Body of pancreas (tissue), 4 donors: ENCODE data around the gene ELOVL6.

ENCODE experiments used
- POLR2A ChIP-seq, 3 donors: fragments of 450-650 bp; IDR thresholded peaks; one replicate each; pipeline ENCODE4 v1.6.1; 2016; ENCODE audit warnings: antibody characterized with exemption in 3 of 3, mild to moderate bottlenecking in 2 of 3
- TF ChIP-seq, protein P1 (sequence below), 7 experiments: fragments of 450-650 bp in 4 of 7; fragments of 200-600 bp in 3 of 7; sonication (generic) in 3 of 7; IDR thresholded peaks; one replicate each; pipeline ENCODE4 v1.5.1; 2016 to 2019; ENCODE audit warnings: antibody characterized with exemption in 7 of 7

DNA sequence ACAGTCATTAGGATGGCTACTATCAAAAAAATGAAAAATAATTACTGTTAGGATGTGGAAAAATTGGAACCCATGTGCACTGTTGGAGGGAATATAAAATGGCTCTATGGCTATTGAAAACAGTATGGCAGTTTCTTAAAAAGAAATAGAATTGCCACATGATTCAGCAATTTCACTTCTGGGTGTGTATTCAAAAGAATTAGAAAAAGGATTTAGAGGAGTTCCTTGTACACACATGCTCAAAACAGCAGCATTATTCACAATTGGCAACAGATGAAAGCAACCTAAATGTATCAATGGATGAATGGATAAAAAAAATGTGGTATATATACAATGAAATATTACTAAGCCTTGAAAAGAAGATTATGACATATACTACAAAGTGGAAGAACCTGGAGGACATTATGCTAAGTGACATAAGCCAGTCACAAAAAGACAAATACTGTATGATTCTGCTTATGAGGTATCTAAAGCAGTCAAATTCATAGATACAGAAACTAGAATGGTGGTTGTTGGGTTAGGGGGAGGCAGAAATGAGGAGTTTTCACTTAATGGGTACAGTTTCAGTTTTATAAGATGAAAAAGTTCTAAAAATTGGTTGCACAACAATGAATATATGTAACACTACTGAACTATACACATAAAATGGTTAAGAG lies 123.2 kb downstream of the ELOVL6 start:
- TF ChIP-seq, protein P1, sequence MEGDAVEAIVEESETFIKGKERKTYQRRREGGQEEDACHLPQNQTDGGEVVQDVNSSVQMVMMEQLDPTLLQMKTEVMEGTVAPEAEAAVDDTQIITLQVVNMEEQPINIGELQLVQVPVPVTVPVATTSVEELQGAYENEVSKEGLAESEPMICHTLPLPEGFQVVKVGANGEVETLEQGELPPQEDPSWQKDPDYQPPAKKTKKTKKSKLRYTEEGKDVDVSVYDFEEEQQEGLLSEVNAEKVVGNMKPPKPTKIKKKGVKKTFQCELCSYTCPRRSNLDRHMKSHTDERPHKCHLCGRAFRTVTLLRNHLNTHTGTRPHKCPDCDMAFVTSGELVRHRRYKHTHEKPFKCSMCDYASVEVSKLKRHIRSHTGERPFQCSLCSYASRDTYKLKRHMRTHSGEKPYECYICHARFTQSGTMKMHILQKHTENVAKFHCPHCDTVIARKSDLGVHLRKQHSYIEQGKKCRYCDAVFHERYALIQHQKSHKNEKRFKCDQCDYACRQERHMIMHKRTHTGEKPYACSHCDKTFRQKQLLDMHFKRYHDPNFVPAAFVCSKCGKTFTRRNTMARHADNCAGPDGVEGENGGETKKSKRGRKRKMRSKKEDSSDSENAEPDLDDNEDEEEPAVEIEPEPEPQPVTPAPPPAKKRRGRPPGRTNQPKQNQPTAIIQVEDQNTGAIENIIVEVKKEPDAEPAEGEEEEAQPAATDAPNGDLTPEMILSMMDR (IDR thresholded peaks at IDR 0.05): no peak
- TF ChIP-seq POLR2A (IDR thresholded peaks at IDR 0.05): no peak
